HEK293T (cell line): ENCODE data around the gene GPRC5A.

Experiments
- ARNT ChIP-seq: fragments of 450-650 bp; IDR thresholded peaks from 2 replicates; pipeline ENCODE4 v1.6.1; 2017; ENCODE audit warnings: mild to moderate bottlenecking
- BHLHE40 ChIP-seq: fragments of 450-650 bp; IDR thresholded peaks from 2 replicates; pipeline ENCODE4 v1.6.1; 2016; ENCODE audit warnings: mild to moderate bottlenecking, moderate library complexity, borderline replicate concordance
- ELF4 ChIP-seq: fragments of 450-650 bp; IDR thresholded peaks from 2 replicates; pipeline ENCODE4 v1.6.1; 2017; ENCODE audit warnings: antibody characterized with exemption
- FOXM1 ChIP-seq: fragments of 450-650 bp; IDR thresholded peaks from 2 replicates; pipeline ENCODE4 v1.6.1; 2017; ENCODE audit warnings: mild to moderate bottlenecking, borderline replicate concordance
- HDGF ChIP-seq: fragments of 450-650 bp; IDR thresholded peaks from 2 replicates; pipeline ENCODE4 v1.6.1; 2017; ENCODE audit warnings: antibody characterized with exemption, borderline replicate concordance
- L3MBTL2 ChIP-seq: fragments of 450-650 bp; conservative IDR thresholded peaks from 2 replicates; pipeline ENCODE4 v1.6.1; 2016; ENCODE audit warnings: mild to moderate bottlenecking
- LEF1 ChIP-seq: fragments of 450-650 bp; IDR thresholded peaks from 2 replicates; pipeline ENCODE4 v1.6.1; 2017; ENCODE audit warnings: mild to moderate bottlenecking, borderline replicate concordance
- NFRKB ChIP-seq: fragments of 450-650 bp; IDR thresholded peaks from 2 replicates; pipeline ENCODE4 v1.6.1; 2016; ENCODE audit warnings: mild to moderate bottlenecking, moderate library complexity
- SP1 ChIP-seq: fragments of 450-650 bp; IDR thresholded peaks from 2 replicates; pipeline ENCODE4 v1.6.1; 2017
- SUZ12 ChIP-seq: fragments of 450-650 bp; IDR thresholded peaks from 2 replicates; pipeline ENCODE4 v1.6.1; 2016; ENCODE audit warnings: mild to moderate bottlenecking
- TARDBP ChIP-seq: fragments of 450-650 bp; IDR thresholded peaks from 2 replicates; pipeline ENCODE4 v1.6.1; 2016
- TF ChIP-seq, protein P1 (sequence below): fragments of 450-650 bp; IDR thresholded peaks from 2 replicates; pipeline ENCODE4 v1.6.1; 2016

DNA sequence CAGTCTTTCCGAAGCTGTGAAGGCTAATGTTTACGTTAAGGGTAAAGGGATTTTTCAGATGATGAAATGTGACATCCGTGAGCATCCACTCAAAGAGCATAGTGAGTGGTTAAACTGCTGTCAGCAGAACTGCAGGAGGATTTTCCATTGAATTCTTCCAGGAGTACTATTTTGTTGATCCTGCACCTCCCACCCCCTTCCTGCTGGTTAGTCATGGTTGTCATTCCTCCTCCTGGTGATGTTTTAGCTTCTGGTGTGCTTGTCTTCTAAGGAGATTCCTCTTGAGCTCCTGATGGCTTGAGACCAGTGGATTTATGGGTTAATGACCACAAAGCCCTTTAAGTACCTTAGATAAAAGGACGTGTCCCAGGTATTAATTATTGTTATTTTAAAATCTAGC is 63.0 kb downstream of the GPRC5A start:
- TF ChIP-seq LEF1 (no peak), HDGF (no peak), SUZ12 (no peak), SP1 (no peak), TARDBP (no peak), L3MBTL2 (no peak), NFRKB (no peak), FOXM1 (no peak), ARNT (no peak), BHLHE40 (no peak), ELF4 (no peak)
- TF ChIP-seq, protein P1, sequence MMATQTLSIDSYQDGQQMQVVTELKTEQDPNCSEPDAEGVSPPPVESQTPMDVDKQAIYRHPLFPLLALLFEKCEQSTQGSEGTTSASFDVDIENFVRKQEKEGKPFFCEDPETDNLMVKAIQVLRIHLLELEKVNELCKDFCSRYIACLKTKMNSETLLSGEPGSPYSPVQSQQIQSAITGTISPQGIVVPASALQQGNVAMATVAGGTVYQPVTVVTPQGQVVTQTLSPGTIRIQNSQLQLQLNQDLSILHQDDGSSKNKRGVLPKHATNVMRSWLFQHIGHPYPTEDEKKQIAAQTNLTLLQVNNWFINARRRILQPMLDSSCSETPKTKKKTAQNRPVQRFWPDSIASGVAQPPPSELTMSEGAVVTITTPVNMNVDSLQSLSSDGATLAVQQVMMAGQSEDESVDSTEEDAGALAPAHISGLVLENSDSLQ = no peak
